GM20000 (cell line): ENCODE measurements around the gene TRIM23.
"Not testable (repeated sequence)": the region's sequence is repeated elsewhere in the genome, so short reads cannot be mapped to it uniquely, and the experiment has no call there.

ENCODE experiments used
- DNase-seq: peaks from one replicate; pipeline ENCODE4 v3.0.0; 2012; ENCODE audit warnings: low spot score
- CTCF ChIP-seq: IDR thresholded peaks from 2 replicates; pipeline ENCODE4 v1.5.1; 2012; ENCODE audit warnings: mild to moderate bottlenecking, control low read depth; ENCODE audit errors: extremely low read depth, missing control alignments

TRIM23 gene

GRCh38 chr5:65620021-65620420 lies 4.1 kb downstream of the TRIM23 start:
- no peak for TF ChIP-seq CTCF
- DNase-seq: no peak

GRCh38 chr5:65612298-65612907 lies 11.7 kb downstream of the TRIM23 start:
- no peak for TF ChIP-seq CTCF
- no peak for DNase-seq

GRCh38 chr5:65611524-65611923 lies 12.6 kb downstream of the TRIM23 start:
- DNase-seq: no peak

GRCh38 chr5:65601761-65602160 lies 22.4 kb downstream of the TRIM23 start:
- DNase-seq: not testable (repeated sequence)

More at GRCh38 chr5:65611524-65611923, 12.6 kb downstream of the TRIM23 start:
- no peak for TF ChIP-seq CTCF

- TF ChIP-seq CTCF: no peak
- no peak for DNase-seq
Observed at GRCh38 chr5:65588694-65589093, 35.4 kb downstream of the TRIM23 start.

- TF ChIP-seq CTCF: no peak
- no peak for DNase-seq
Observed at GRCh38 chr5:65577141-65577540, 47.0 kb downstream of the TRIM23 start.

GRCh38 chr5:65570598-65571226 lies 53.4 kb downstream of the TRIM23 start:
- no peak for TF ChIP-seq CTCF
- DNase-seq: no peak

- TF ChIP-seq CTCF: no peak
- DNase-seq: no peak
Observed at GRCh38 chr5:65566505-65566904, 57.6 kb downstream of the TRIM23 start.
